Measurements from ENCODE around the gene ARID5B. TPM values are rescaled to one million over a fixed set of nuclear protein-coding genes. Genes with fewer than 3 reads are reported as not detected.

The ARID5B gene
- total and polyA plus RNA-seq, 2 donors (not counting 3 experiments of a cell fraction or from before 2014, with no cell fraction given), result 5.6 to 8.9 TPM

DNA sequence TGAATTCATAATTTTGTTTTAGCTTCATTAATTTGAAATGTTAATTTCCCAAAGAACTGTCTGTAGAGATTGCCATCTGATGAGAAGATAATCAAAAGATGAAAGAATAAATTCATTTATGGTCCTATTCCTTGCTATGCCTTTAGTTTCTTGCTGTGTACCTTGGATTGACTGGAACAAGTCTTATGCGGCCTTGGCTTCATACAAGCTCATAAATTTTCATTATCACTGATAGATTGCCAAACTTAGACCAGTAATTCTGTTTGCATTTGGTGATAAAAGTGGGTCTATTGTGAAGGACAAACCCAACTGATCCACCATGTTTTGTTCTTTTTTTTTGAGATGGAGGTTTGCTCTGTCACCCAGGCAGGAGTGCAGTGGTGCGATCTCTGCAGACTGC, 48.2 kb downstream of the ARID5B start:
- dilution Hi-C loops (cut with MboI; ENCODE audit: extremely low pct_ligation_motif_present, low sequenced_read_pairs), result no loop called here
- Histone ChIP-seq H3K4me2 (ENCODE audit: insufficient read depth, low read length) (no peak overlapping the region), H3K9me3 (replicated peaks; ENCODE audit: control insufficient read depth, insufficient read depth, low read length) (no peaks in the 10 kb centered on the region), H2AFZ (ENCODE audit: low read depth, low read length) (no peak overlapping the region), H3K36me3 (ENCODE audit: control insufficient read depth in 2 of 2, extremely low read depth in 1 of 2, insufficient read depth in 2 of 2, low read length in 2 of 2) (no peaks in the 10 kb centered on the region), H3K9ac (replicated peaks; ENCODE audit: extremely low read depth, insufficient read depth, low read length) (no peak overlapping the region), H3K27me3 (ENCODE audit: control insufficient read depth in 2 of 2, insufficient read depth in 2 of 2, low read length in 2 of 2) (no peaks in the 10 kb centered on the region), H3K9me1 (replicated peaks; ENCODE audit: control insufficient read depth, extremely low read depth, insufficient read depth, low read length) (no peaks in the 10 kb centered on the region), H3K27ac (ENCODE audit: insufficient read depth, low read depth, low read length) (no peak overlapping the region), H3K79me2 (ENCODE audit: control insufficient read depth, insufficient read depth, low read length) (no peaks in the 10 kb centered on the region), H4K20me1 (replicated peaks; ENCODE audit: control insufficient read depth, extremely low read depth, insufficient read depth, low read length) (no peaks in the 10 kb centered on the region), H3K4me3 (replicated peaks in 1 of 3; ENCODE audit: insufficient read depth in 1 of 3, low read depth in 1 of 3, low read length in 3 of 3) (no peak overlapping the region), H3K4me1 (ENCODE audit: control insufficient read depth, extremely low read depth, insufficient read depth, low read length) (peaks cover 3% of the 10 kb centered on the region)
- FAIRE-seq (no peak), DNase-seq (ENCODE audit: low read depth, low spot score) (no peak)
- BruUV-seq (replicated peaks), result no TSS peak
- no peak for TF ChIP-seq GATA2 (IDR thresholded peaks at IDR 0.05; ENCODE audit: insufficient read depth, insufficient read length, low read depth, low read length)
- POLR2A ChIA-PET, result no interaction called here
- CTCF ChIA-PET, result interaction anchor here (0.8 to 1.6 kb wide), 4 partner anchors 22 to 53 kb away, joined by 3 to 4 read pairs (median 3); no protein-coding TSS in a partner anchor
- intact Hi-C loops (cut with micrococcal nuclease), result no loop called here

DNA sequence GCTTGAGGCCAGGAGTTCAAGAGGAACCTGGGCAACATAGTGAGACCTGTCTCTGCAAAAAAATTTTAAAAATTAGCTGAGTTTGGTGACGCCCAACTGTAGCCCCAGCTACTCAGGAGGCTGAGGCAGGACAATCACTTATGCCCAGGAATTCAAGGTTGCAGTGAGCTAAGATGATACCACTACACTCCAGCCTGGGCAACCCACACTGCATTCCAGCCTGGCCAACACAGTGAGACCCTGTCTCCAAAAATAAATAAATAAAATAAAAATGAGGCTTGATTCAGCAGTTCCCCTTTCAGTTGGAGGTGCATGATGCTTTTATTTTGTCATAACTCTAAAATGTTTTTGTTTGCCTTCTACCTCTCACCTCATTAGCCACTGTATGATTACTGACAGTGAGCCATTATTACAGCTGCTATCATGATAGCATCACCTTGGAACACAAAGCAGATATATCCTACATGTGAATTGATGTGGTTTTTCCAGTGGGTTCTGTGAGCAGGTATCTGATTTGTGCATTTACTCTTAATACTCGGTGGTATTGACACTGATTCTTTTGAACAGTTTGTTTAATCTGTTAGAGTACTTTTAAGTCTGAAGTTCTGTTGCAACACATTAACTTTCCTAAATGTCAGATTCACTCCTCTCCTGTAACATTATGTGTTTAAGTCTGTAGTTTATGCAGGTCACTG, 49.1 kb downstream of the ARID5B start:
- FAIRE-seq, result no peak
- no TSS peak for BruUV-seq (replicated peaks)

More for the DNA sequence above, 49.1 kb downstream of the ARID5B start:
- Histone ChIP-seq H3K9ac (replicated peaks; ENCODE audit: extremely low read depth, insufficient read depth, low read length) (no peak overlapping the region), H3K27ac (ENCODE audit: insufficient read depth, low read depth, low read length) (no peak overlapping the region), H3K4me1 (ENCODE audit: control insufficient read depth, extremely low read depth, insufficient read depth, low read length) (peaks cover 3% of the 10 kb centered on the region), H3K9me1 (replicated peaks; ENCODE audit: control insufficient read depth, extremely low read depth, insufficient read depth, low read length) (no peaks in the 10 kb centered on the region), H3K4me2 (ENCODE audit: insufficient read depth, low read length) (no peak overlapping the region), H3K9me3 (replicated peaks; ENCODE audit: control insufficient read depth, insufficient read depth, low read length) (no peaks in the 10 kb centered on the region), H3K4me3 (replicated peaks in 1 of 3; ENCODE audit: insufficient read depth in 1 of 3, low read depth in 1 of 3, low read length in 3 of 3) (no peak overlapping the region), H4K20me1 (replicated peaks; ENCODE audit: control insufficient read depth, extremely low read depth, insufficient read depth, low read length) (no peaks in the 10 kb centered on the region), H3K36me3 (ENCODE audit: control insufficient read depth in 2 of 2, extremely low read depth in 1 of 2, insufficient read depth in 2 of 2, low read length in 2 of 2) (no peaks in the 10 kb centered on the region), H3K27me3 (ENCODE audit: control insufficient read depth in 2 of 2, insufficient read depth in 2 of 2, low read length in 2 of 2) (no peaks in the 10 kb centered on the region), H2AFZ (ENCODE audit: low read depth, low read length) (no peak overlapping the region), H3K79me2 (ENCODE audit: control insufficient read depth, insufficient read depth, low read length) (no peaks in the 10 kb centered on the region)
- intact Hi-C loops (cut with micrococcal nuclease) (no loop called here), dilution Hi-C loops (cut with MboI; ENCODE audit: extremely low pct_ligation_motif_present, low sequenced_read_pairs) (no loop called here)
- POLR2A ChIA-PET, result no interaction called here
- TF ChIP-seq FOS (IDR thresholded peaks at IDR 0.05; ENCODE audit: borderline replicate concordance, insufficient read depth, low read length), result no peak
- TF ChIP-seq, protein P1, sequence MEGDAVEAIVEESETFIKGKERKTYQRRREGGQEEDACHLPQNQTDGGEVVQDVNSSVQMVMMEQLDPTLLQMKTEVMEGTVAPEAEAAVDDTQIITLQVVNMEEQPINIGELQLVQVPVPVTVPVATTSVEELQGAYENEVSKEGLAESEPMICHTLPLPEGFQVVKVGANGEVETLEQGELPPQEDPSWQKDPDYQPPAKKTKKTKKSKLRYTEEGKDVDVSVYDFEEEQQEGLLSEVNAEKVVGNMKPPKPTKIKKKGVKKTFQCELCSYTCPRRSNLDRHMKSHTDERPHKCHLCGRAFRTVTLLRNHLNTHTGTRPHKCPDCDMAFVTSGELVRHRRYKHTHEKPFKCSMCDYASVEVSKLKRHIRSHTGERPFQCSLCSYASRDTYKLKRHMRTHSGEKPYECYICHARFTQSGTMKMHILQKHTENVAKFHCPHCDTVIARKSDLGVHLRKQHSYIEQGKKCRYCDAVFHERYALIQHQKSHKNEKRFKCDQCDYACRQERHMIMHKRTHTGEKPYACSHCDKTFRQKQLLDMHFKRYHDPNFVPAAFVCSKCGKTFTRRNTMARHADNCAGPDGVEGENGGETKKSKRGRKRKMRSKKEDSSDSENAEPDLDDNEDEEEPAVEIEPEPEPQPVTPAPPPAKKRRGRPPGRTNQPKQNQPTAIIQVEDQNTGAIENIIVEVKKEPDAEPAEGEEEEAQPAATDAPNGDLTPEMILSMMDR (IDR thresholded peaks at IDR 0.05; ENCODE audit: extremely low read depth in 1 of 2, insufficient read depth in 1 of 2, low read depth in 1 of 2, low read length in 2 of 2), result no peak
- TF ChIP-seq GATA2 (IDR thresholded peaks at IDR 0.05; ENCODE audit: insufficient read depth, insufficient read length, low read depth, low read length), result no peak
- no peak for TF ChIP-seq POLR2AphosphoS5 (IDR thresholded peaks at IDR 0.05; ENCODE audit: insufficient read depth, low read depth, low read length)
- TF ChIP-seq EZH2 (IDR thresholded peaks at IDR 0.05; ENCODE audit: borderline replicate concordance, low read depth, low read length, severe bottlenecking), result no peak
- TF ChIP-seq POLR2A (IDR thresholded peaks at IDR 0.05; ENCODE audit: low read depth, low read length), result no peak
- TF ChIP-seq JUN (IDR thresholded peaks at IDR 0.05; ENCODE audit: borderline replicate concordance, insufficient read depth, insufficient read length, low read depth), result no peak
- TF ChIP-seq, protein P2, sequence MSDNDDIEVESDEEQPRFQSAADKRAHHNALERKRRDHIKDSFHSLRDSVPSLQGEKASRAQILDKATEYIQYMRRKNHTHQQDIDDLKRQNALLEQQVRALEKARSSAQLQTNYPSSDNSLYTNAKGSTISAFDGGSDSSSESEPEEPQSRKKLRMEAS (IDR thresholded peaks at IDR 0.05; ENCODE audit: insufficient read depth, insufficient read length), result no peak
- no peak for TF ChIP-seq MYC (IDR thresholded peaks at IDR 0.05; ENCODE audit: low read depth, low read length)
- no peak for DNase-seq (ENCODE audit: low read depth, low spot score)
- CTCF ChIA-PET, result interaction anchor here (1.6 kb wide), 1 partner anchor 51 kb away, joined by 3 read pairs; no protein-coding TSS in a partner anchor

Measured in endothelial cell of umbilical vein (primary cell).